Measurements from ENCODE around the gene DCDC2. TPM values are rescaled to one million over a fixed set of nuclear protein-coding genes. Genes with fewer than 3 reads are reported as not detected.

DCDC2 gene
- total and polyA plus RNA-seq, 10 donors, result 0.02 to 0.03 TPM; not detected in 8

GRCh38 chr6:24332317-24332716, 25.5 kb downstream of the DCDC2 start:
- WGBS, 5 donors, result 77 to 90% (median 81%) methylated on average over 2 of the region's 2 CpGs
- intact Hi-C loops (cut with DNase I; ENCODE audit: low total_unique reads), result no loop called here
- no peak for DNase-seq
- no peak overlapping the region for H3K4me3 ChIP-seq
- no peaks in the 10 kb centered on the region for H3K27me3 ChIP-seq (replicated peaks in 1 of 7)
- no peak for TF ChIP-seq POLR2AphosphoS5 (IDR thresholded peaks at IDR 0.05)
- TF ChIP-seq POLR2A (IDR thresholded peaks at IDR 0.05), result no peak
- TF ChIP-seq, protein P1, sequence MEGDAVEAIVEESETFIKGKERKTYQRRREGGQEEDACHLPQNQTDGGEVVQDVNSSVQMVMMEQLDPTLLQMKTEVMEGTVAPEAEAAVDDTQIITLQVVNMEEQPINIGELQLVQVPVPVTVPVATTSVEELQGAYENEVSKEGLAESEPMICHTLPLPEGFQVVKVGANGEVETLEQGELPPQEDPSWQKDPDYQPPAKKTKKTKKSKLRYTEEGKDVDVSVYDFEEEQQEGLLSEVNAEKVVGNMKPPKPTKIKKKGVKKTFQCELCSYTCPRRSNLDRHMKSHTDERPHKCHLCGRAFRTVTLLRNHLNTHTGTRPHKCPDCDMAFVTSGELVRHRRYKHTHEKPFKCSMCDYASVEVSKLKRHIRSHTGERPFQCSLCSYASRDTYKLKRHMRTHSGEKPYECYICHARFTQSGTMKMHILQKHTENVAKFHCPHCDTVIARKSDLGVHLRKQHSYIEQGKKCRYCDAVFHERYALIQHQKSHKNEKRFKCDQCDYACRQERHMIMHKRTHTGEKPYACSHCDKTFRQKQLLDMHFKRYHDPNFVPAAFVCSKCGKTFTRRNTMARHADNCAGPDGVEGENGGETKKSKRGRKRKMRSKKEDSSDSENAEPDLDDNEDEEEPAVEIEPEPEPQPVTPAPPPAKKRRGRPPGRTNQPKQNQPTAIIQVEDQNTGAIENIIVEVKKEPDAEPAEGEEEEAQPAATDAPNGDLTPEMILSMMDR (IDR thresholded peaks at IDR 0.05 in 8 of 11, conservative IDR thresholded peaks at IDR 0.05 in 3 of 11), result no peak
- no peak overlapping the region for H3K27ac ChIP-seq
- H3K9me3 ChIP-seq, result peaks cover 0 to 4% (median under 1%) of the 10 kb centered on the region in 8 donors
- H3K4me1 ChIP-seq, result no peaks in the 10 kb centered on the region
- no peaks in the 10 kb centered on the region for H3K36me3 ChIP-seq

GRCh38 chr6:24330137-24330732, 27.6 kb downstream of the DCDC2 start:
- no peaks in the 10 kb centered on the region for H3K27me3 ChIP-seq (replicated peaks in 1 of 7)
- H3K36me3 ChIP-seq, result no peaks in the 10 kb centered on the region
- intact Hi-C loops (cut with DNase I; ENCODE audit: low total_unique reads), result no loop called here
- DNase-seq, result no peak
- H3K27ac ChIP-seq, result no peak overlapping the region
- WGBS, 5 donors, result 66 to 82% (median 76%) methylated on average over 4 of the region's 4 CpGs
- no peaks in the 10 kb centered on the region for H3K4me1 ChIP-seq
- H3K9me3 ChIP-seq, result no peaks in the 10 kb centered on the region
- TF ChIP-seq POLR2AphosphoS5 (IDR thresholded peaks at IDR 0.05) (no peak), POLR2A (IDR thresholded peaks at IDR 0.05) (no peak)
- TF ChIP-seq, protein P1 (IDR thresholded peaks at IDR 0.05 in 8 of 11, conservative IDR thresholded peaks at IDR 0.05 in 3 of 11), result no peak
- no peak overlapping the region for H3K4me3 ChIP-seq

DNA sequence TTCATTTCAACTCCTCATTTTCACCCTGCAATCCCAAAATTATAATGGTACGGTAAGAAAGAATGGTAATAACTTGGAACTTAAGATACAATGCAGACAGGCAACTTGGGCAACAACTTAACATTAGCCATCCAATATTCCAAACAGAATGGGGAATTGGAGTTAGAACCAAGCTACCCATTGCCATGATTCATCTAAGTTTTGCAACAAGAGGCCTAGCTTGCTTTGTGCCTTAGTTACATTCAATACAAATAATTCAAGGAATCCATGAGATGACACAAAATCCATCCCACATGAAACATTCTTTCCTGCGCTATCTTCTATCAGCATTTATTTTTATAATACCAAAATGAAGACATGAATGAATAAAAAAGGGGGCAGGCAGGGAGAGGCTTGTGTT, 28.4 kb downstream of the DCDC2 start:
- TF ChIP-seq POLR2AphosphoS5 (IDR thresholded peaks at IDR 0.05), result no peak
- TF ChIP-seq POLR2A (IDR thresholded peaks at IDR 0.05), result no peak
- TF ChIP-seq, protein P1 (IDR thresholded peaks at IDR 0.05 in 8 of 11, conservative IDR thresholded peaks at IDR 0.05 in 3 of 11), result no peak
- Histone ChIP-seq H3K36me3 (no peaks in the 10 kb centered on the region), H3K27ac (no peak overlapping the region), H3K4me1 (no peaks in the 10 kb centered on the region), H3K9me3 (no peaks in the 10 kb centered on the region), H3K4me3 (no peak overlapping the region), H3K27me3 (replicated peaks in 1 of 7) (no peaks in the 10 kb centered on the region)
- intact Hi-C loops (cut with DNase I; ENCODE audit: low total_unique reads), result no loop called here
- DNase-seq, result no peak
- whole genome bisulfite sequencing, 5 donors, result 67 to 94% (median 93%) methylated on average over 2 of the region's 2 CpGs

DNA sequence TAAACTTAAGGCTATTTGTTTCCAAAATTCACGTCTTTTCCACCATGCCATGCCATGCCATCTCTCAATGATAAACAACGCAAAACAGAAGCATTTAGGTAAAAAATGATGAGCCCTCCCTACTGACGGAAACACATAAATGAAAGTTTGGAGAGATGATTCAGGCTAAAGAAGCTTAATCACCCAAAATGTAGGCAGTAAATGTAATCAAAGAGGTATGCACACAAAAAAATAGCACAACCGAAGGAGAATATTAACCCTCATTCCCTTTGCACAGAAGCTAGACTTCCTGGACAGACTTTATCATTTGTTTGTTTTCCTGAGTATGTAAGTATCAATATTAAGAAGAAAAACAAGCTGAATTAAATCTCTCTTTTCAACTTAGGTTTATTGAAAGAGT, 28.8 kb downstream of the DCDC2 start:
- no peak overlapping the region for H3K27ac ChIP-seq
- no peaks in the 10 kb centered on the region for H3K27me3 ChIP-seq (replicated peaks in 1 of 7)
- no peak for DNase-seq
- no peaks in the 10 kb centered on the region for H3K36me3 ChIP-seq
- TF ChIP-seq, protein P1 (IDR thresholded peaks at IDR 0.05 in 8 of 11, conservative IDR thresholded peaks at IDR 0.05 in 3 of 11), result no peak
- TF ChIP-seq POLR2A (IDR thresholded peaks at IDR 0.05) (no peak), POLR2AphosphoS5 (IDR thresholded peaks at IDR 0.05) (no peak)
- H3K4me3 ChIP-seq, result no peak overlapping the region
- WGBS, 5 donors, result 89 to 97% (median 91%) methylated on average over 4 of the region's 4 CpGs
- no peaks in the 10 kb centered on the region for H3K9me3 ChIP-seq
- intact Hi-C loops (cut with DNase I; ENCODE audit: low total_unique reads), result no loop called here
- H3K4me1 ChIP-seq, result no peaks in the 10 kb centered on the region
